B cell (primary cell): ENCODE data around the gene SEMA4D. TPM values are rescaled to one million over a fixed set of nuclear protein-coding genes. Genes with fewer than 3 reads are reported as not detected.

Experiments
- ATAC-seq: fragments of 200-7000 bp; cut with Tn5 transposase; one replicate; pipeline ENCODE4 v1.10.0; 2021; ENCODE audit warnings: low read depth, mild to moderate bottlenecking, moderate number of reproducible peaks, moderate library complexity
- CTCF ChIA-PET: fragments of 350-600 bp; sonication (Branson Sonifier 250); formaldehyde crosslinking; loops from one replicate; lab custom pipeline; 2021; ENCODE audit warnings: antibody characterized with exemption, inconsistent platforms; lab: Charles Lee
- POLR2A ChIA-PET: fragments of 350-600 bp; sonication (Branson Sonifier 250); formaldehyde crosslinking; loops from one replicate; lab custom pipeline; 2021; ENCODE audit warnings: antibody characterized with exemption; lab: Charles Lee
- DNase-seq: peaks from one replicate; pipeline ENCODE4 v3.0.0; 2013
- H2AFZ ChIP-seq: 2 replicates; pipeline ENCODE4 v1.6.1; 2012; ENCODE audit warnings: mild to moderate bottlenecking, low read depth, low read length; ENCODE audit not compliant: insufficient read depth, poor library complexity, severe bottlenecking
- H3K27ac ChIP-seq, 2 donors: 1 replicate in 1 of 2; 2 replicates in 1 of 2; pipeline ENCODE4 v1.5.1; 2012 to 2013; ENCODE audit warnings: low read length in 2 of 2, mild to moderate bottlenecking in 2 of 2, moderate library complexity in 1 of 2
- H3K27me3 ChIP-seq, 4 experiments: fragments of 200-600 bp in 1 of 4; sonication (generic) in 1 of 4; replicated peaks in 1 of 4; 1 replicate in 2 of 4; 2 replicates in 2 of 4; pipeline versions ENCODE4 v1.6.1 to v1.7.0; 2013 to 2016; ENCODE audit warnings: low read length in 3 of 4, mild to moderate bottlenecking in 2 of 4, mixed read lengths in 1 of 4, moderate library complexity in 1 of 4; ENCODE audit not compliant: insufficient read depth in 4 of 4, control insufficient read depth in 3 of 4; ENCODE audit errors: control extremely low read depth in 1 of 4
- H3K36me3 ChIP-seq, 2 experiments: replicated peaks in 1 of 2; 1 replicate in 1 of 2; 2 replicates in 1 of 2; pipeline versions ENCODE4 v1.6.1 to v1.7.1; 2013; ENCODE audit warnings: low read length in 1 of 2; ENCODE audit not compliant: insufficient read depth in 2 of 2, control insufficient read depth in 1 of 2; ENCODE audit errors: control extremely low read depth in 1 of 2, extremely low read depth in 1 of 2
- H3K4me1 ChIP-seq, 2 donors: fragments of 200-600 bp in 1 of 2; sonication (generic) in 1 of 2; 1 replicate in 1 of 2; 2 replicates in 1 of 2; pipeline versions ENCODE4 v1.5.1 to v1.6.1; 2013 to 2017; ENCODE audit warnings: low read length in 2 of 2; ENCODE audit not compliant: control insufficient read depth in 2 of 2, insufficient read depth in 2 of 2
- H3K4me2 ChIP-seq: replicated peaks from 2 replicates; pipeline ENCODE3; 2012; ENCODE audit warnings: mild to moderate bottlenecking, low read depth, low read length; ENCODE audit not compliant: poor library complexity, severe bottlenecking
- H3K4me3 ChIP-seq, 5 experiments: fragments of 200-600 bp in 1 of 5; sonication (generic) in 1 of 5; 1 replicate in 3 of 5; 2 replicates in 2 of 5; pipeline versions ENCODE4 v1.5.1 to v1.7.0; 2011 to 2016; ENCODE audit warnings: low read length in 4 of 5, mild to moderate bottlenecking in 4 of 5, low read depth in 2 of 5, control low read depth in 1 of 5, moderate library complexity in 1 of 5; ENCODE audit not compliant: insufficient read depth in 1 of 5; ENCODE audit errors: control extremely low read depth in 1 of 5, extremely low read depth in 1 of 5
- H3K79me2 ChIP-seq: fragments of 200-600 bp; sonication (generic); one replicate; pipeline ENCODE4 v1.6.0; 2016; ENCODE audit warnings: low read length; ENCODE audit not compliant: control insufficient read depth, insufficient read depth
- H3K9ac ChIP-seq: fragments of 200-600 bp; sonication (generic); 2 replicates; pipeline ENCODE4 v1.6.1; 2017; ENCODE audit warnings: mild to moderate bottlenecking, low read length, moderate library complexity
- H3K9me3 ChIP-seq, 3 donors: one replicate each; pipeline versions ENCODE4 v1.6.1 to v1.7.1; 2013; ENCODE audit warnings: low read length in 2 of 3; ENCODE audit not compliant: control insufficient read depth in 2 of 3, insufficient read depth in 1 of 3; ENCODE audit errors: control extremely low read depth in 1 of 3
- H4K20me1 ChIP-seq: 2 replicates; pipeline ENCODE4 v1.6.0; 2012; ENCODE audit warnings: mild to moderate bottlenecking, low read length; ENCODE audit not compliant: insufficient read depth, control insufficient read depth, poor library complexity, severe bottlenecking
- H3K27ac Mint-ChIP-seq: one replicate; pipeline ENCODE4 v1.8.0; 2021; ENCODE audit warnings: mixed read lengths
- H3K27me3 Mint-ChIP-seq: one replicate; pipeline ENCODE4 v1.8.0; 2021; ENCODE audit warnings: mixed read lengths
- H3K4me1 Mint-ChIP-seq: one replicate; pipeline ENCODE4 v1.8.0; 2021; ENCODE audit warnings: mixed read lengths
- H3K4me3 Mint-ChIP-seq: one replicate; pipeline ENCODE4 v1.8.0; 2021; ENCODE audit warnings: mixed read lengths
- H3K9me3 Mint-ChIP-seq: one replicate; pipeline ENCODE4 v1.8.0; 2022; ENCODE audit warnings: mixed read lengths; ENCODE audit not compliant: insufficient read depth
- CTCF ChIP-seq: fragments of 200-600 bp; IDR thresholded peaks from one replicate; pipeline ENCODE4 v1.8.0; 2022; ENCODE audit warnings: antibody characterized with exemption, mild to moderate bottlenecking
- EZH2 ChIP-seq: IDR thresholded peaks from 2 replicates; pipeline ENCODE4 v1.6.1; 2012; ENCODE audit warnings: borderline replicate concordance, low read depth, mild to moderate bottlenecking, moderate library complexity, low read length; ENCODE audit not compliant: insufficient read depth, poor library complexity, severe bottlenecking
- WGBS: methylation state at CpG from one replicate; pipeline ENCODE4 v1.1.5; 2013; ENCODE audit warnings: missing lambda C conversion rate; ENCODE audit not compliant: insufficient coverage; 5-methylcytosine and 5-hydroxymethylcytosine counted together
- intact Hi-C: fragments of 100-400 bp; cut with micrococcal nuclease; formaldehyde crosslinking; loops from one replicate; pipeline ENCODE4 v1.10.0; 2022
- polyA plus RNA-seq: library from polyadenylated mRNA; depleted of rRNA; stranded (reverse); fragments of >200 nt; gene quantifications from 2 replicates; pipeline ENCODE4 v1.2.3, GENCODE V29; 2012
- total RNA-seq, 2 donors: library from RNA; stranded (reverse); fragments of 120-200 nt in 1 of 2; gene quantifications; 1 replicate in 1 of 2; 2 replicates in 1 of 2; pipeline versions ENCODE4 v1.2.3 to v1.2.4, GENCODE V29; 2013 to 2022

SEMA4D gene
- total and polyA plus RNA-seq, 2 donors (not counting 1 experiment from before 2014, with no cell fraction given), result 53.6 to 231 TPM

- Histone ChIP-seq H3K9ac (no peak overlapping the region), H3K27me3 (no peaks in the 10 kb centered on the region), H2AFZ (no peak overlapping the region), H3K4me2 (no peak overlapping the region), H3K27ac (no peak overlapping the region), H3K9me3 (no peaks in the 10 kb centered on the region), H4K20me1 (no peaks in the 10 kb centered on the region), H3K36me3 (peaks cover 0 to 43% of the 10 kb centered on the region in 2 experiments), H3K4me3 (no peak overlapping the region), H3K79me2 (no peaks in the 10 kb centered on the region), H3K4me1 (peaks cover 11 to 26% of the 10 kb centered on the region in 2 donors)
- DNase-seq (no peak), ATAC-seq (no peak)
- CTCF ChIA-PET, result interaction anchor here (1.2 to 4.5 kb wide), 2 partner anchors 173 to 216 kb away, joined by 3 to 83 read pairs; no protein-coding TSS in a partner anchor
- intact Hi-C loops, result no loop called here
- POLR2A ChIA-PET, result no interaction called here
- H3K9me3 Mint-ChIP-seq, result no peaks in the 10 kb centered on the region
- no peaks in the 10 kb centered on the region for H3K27me3 Mint-ChIP-seq
- TF ChIP-seq EZH2 (no peak), CTCF (no peak)
- H3K27ac Mint-ChIP-seq, result peak overlapping the region; percentile 67
- H3K4me3 Mint-ChIP-seq, result no peak overlapping the region
- 96% methylated on average over 7 of the region's 17 CpGs for WGBS
- H3K4me1 Mint-ChIP-seq, result peaks cover 35% of the 10 kb centered on the region
These were observed 121.1 kb downstream of the SEMA4D start for GRCh38 chr9:89376741-89377351.

- H3K79me2 ChIP-seq, result no peaks in the 10 kb centered on the region
- WGBS, result 100% methylated on average over 1 of the region's 4 CpGs
- H2AFZ ChIP-seq, result no peak overlapping the region
- H3K9ac ChIP-seq, result no peak overlapping the region
- H4K20me1 ChIP-seq, result no peaks in the 10 kb centered on the region
- H3K9me3 ChIP-seq, result no peaks in the 10 kb centered on the region
- no peak overlapping the region for H3K27ac ChIP-seq
- peak overlapping the region; percentile 67 for H3K27ac Mint-ChIP-seq
- intact Hi-C loops, result no loop called here
- H3K4me1 Mint-ChIP-seq, result peaks cover 31% of the 10 kb centered on the region
- DNase-seq (no peak), ATAC-seq (no peak)
- H3K27me3 Mint-ChIP-seq, result no peaks in the 10 kb centered on the region
- no peak overlapping the region for H3K4me3 ChIP-seq
- H3K4me1 ChIP-seq, result peaks cover 11 to 22% of the 10 kb centered on the region in 2 donors
- H3K27me3 ChIP-seq, result no peaks in the 10 kb centered on the region
- no peak overlapping the region for H3K4me3 Mint-ChIP-seq
- peaks cover 0 to 37% of the 10 kb centered on the region in 2 experiments for H3K36me3 ChIP-seq
- POLR2A ChIA-PET, result no interaction called here
- H3K4me2 ChIP-seq, result no peak overlapping the region
- TF ChIP-seq EZH2 (no peak), CTCF (no peak)
- H3K9me3 Mint-ChIP-seq, result no peaks in the 10 kb centered on the region
- CTCF ChIA-PET, result interaction anchor here (1.2 to 4.5 kb wide), 4 partner anchors 10 to 173 kb away, joined by 3 to 83 read pairs (median 4); no protein-coding TSS in a partner anchor
These were observed 121.6 kb downstream of the SEMA4D start for GRCh38 chr9:89376286-89376685.
